Upper lobe of left lung (tissue), 4 donors: ENCODE measurements around the gene CXCL11.

Experiments
- CTCF ChIP-seq, 6 experiments: fragments of 450-650 bp in 4 of 6; fragments of 200-600 bp in 2 of 6; sonication (generic) in 2 of 6; IDR thresholded peaks; one replicate each; pipeline ENCODE4 v1.5.1; 2016 to 2019; ENCODE audit warnings: antibody characterized with exemption in 6 of 6
- EP300 ChIP-seq, 4 donors: sonication (generic); formaldehyde crosslinking; IDR thresholded peaks; one replicate each; pipeline ENCODE4 v1.5.1; 2017; ENCODE audit warnings: antibody characterized with exemption in 4 of 4, control low read depth in 2 of 4
- POLR2A ChIP-seq, 4 donors: fragments of 450-650 bp; IDR thresholded peaks; one replicate each; pipeline ENCODE4 v1.5.1; 2016 to 2017; ENCODE audit warnings: antibody characterized with exemption in 4 of 4, mild to moderate bottlenecking in 2 of 4
- POLR2AphosphoS5 ChIP-seq, 2 donors: sonication (generic); formaldehyde crosslinking; IDR thresholded peaks; one replicate each; pipeline ENCODE4 v1.5.1; 2017; ENCODE audit warnings: antibody characterized with exemption in 2 of 2

- TF ChIP-seq POLR2A (IDR thresholded peaks at IDR 0.05) = no peak
- no peak for TF ChIP-seq CTCF (IDR thresholded peaks at IDR 0.05)
- TF ChIP-seq POLR2AphosphoS5 (IDR thresholded peaks at IDR 0.05) = no peak
- TF ChIP-seq EP300 (IDR thresholded peaks at IDR 0.05) = no peak
Measured at GRCh38 chr4:76010576-76010975, 25.3 kb downstream of the CXCL11 start.
